GM20000 (cell line): ENCODE data around the gene ANO5.
A peak's percentile ranks its signal among the peaks of the same experiment; 100 is the strongest.

ENCODE experiments used
- DNase-seq: peaks from one replicate; pipeline ENCODE4 v3.0.0; 2012; ENCODE audit warnings: low spot score
- CTCF ChIP-seq: IDR thresholded peaks from 2 replicates; pipeline ENCODE4 v1.5.1; 2012; ENCODE audit warnings: mild to moderate bottlenecking, control low read depth; ENCODE audit errors: extremely low read depth, missing control alignments

The ANO5 gene

GRCh38 chr11:22189660-22190059, 3.2 kb upstream of the ANO5 start:
- no peak for TF ChIP-seq CTCF
- no peak for DNase-seq

GRCh38 chr11:22190827-22191463, 1.9 kb upstream of the ANO5 start:
- no peak for DNase-seq
- no peak for TF ChIP-seq CTCF

GRCh38 chr11:22192289-22192641, 620 bp upstream of the ANO5 start:
- peak; percentile 5 for TF ChIP-seq CTCF
- no peak for DNase-seq

- DNase-seq = peak; percentile 31
- no peak for TF ChIP-seq CTCF
Measured at GRCh38 chr11:22193348-22194051, 615 bp downstream of the ANO5 start.

GRCh38 chr11:22194306-22194705, 1.4 kb downstream of the ANO5 start:
- no peak for DNase-seq
- no peak for TF ChIP-seq CTCF

GRCh38 chr11:22194907-22195306, 2.0 kb downstream of the ANO5 start:
- no peak for TF ChIP-seq CTCF

GRCh38 chr11:22197139-22198005, 4.5 kb downstream of the ANO5 start:
- DNase-seq = no peak
- no peak for TF ChIP-seq CTCF

More at GRCh38 chr11:22194907-22195306, 2.0 kb downstream of the ANO5 start:
- no peak for DNase-seq
